ENCODE data around the gene DPF3. TPM values are rescaled to one million over a fixed set of nuclear protein-coding genes. Genes with fewer than 3 reads are reported as not detected.

DPF3 gene
- total RNA-seq, 4 donors from 2014 or later = 0.19 to 3.8 (median 0.58) TPM

- ATAC-seq (ENCODE audit: low FRiP score) (peak; percentile 42), DNase-seq (ENCODE audit: low spot score) (no peak)
- no peak for TF ChIP-seq CTCF (IDR thresholded peaks at IDR 0.05)
These were observed 12.4 kb upstream of the DPF3 start for GRCh38 chr14:72906316-72906715.

- TF ChIP-seq CTCF (IDR thresholded peaks at IDR 0.05) = peak in 2 of 3 donors; percentile 33 to 83
- ATAC-seq (ENCODE audit: low FRiP score) = peak; percentile 48
- DNase-seq (ENCODE audit: low spot score) = peak; percentile 45
These were observed 11.1 kb upstream of the DPF3 start for GRCh38 chr14:72904840-72905561.

GRCh38 chr14:72904218-72904617 is 10.3 kb upstream of the DPF3 start:
- DNase-seq (ENCODE audit: low spot score) (no peak), ATAC-seq (ENCODE audit: low FRiP score) (no peak)
- no peak for TF ChIP-seq CTCF (IDR thresholded peaks at IDR 0.05)

GRCh38 chr14:72903716-72904115 is 9.8 kb upstream of the DPF3 start:
- ATAC-seq (ENCODE audit: low FRiP score) (no peak), DNase-seq (ENCODE audit: low spot score) (no peak)
- no peak for TF ChIP-seq CTCF (IDR thresholded peaks at IDR 0.05)

GRCh38 chr14:72902801-72903530 is 9.1 kb upstream of the DPF3 start:
- ATAC-seq (ENCODE audit: low FRiP score) (no peak), DNase-seq (ENCODE audit: low spot score) (no peak)
- TF ChIP-seq CTCF (IDR thresholded peaks at IDR 0.05) = no peak

GRCh38 chr14:72901361-72901760 is 7.5 kb upstream of the DPF3 start:
- DNase-seq (ENCODE audit: low spot score) (no peak), ATAC-seq (ENCODE audit: low FRiP score) (no peak)
- no peak for TF ChIP-seq CTCF (IDR thresholded peaks at IDR 0.05)

GRCh38 chr14:72898448-72898847 is 4.5 kb upstream of the DPF3 start:
- ATAC-seq (ENCODE audit: low FRiP score) (no peak), DNase-seq (ENCODE audit: low spot score) (no peak)
- no peak for TF ChIP-seq CTCF (IDR thresholded peaks at IDR 0.05)
